Mesenchymal stem cell (in vitro differentiated cells and primary cell): Measurements from ENCODE around the gene CEP72.

Source experiments
- DNase-seq: peaks from one replicate; pipeline ENCODE4 v3.0.0-alpha.2; 2013
- H2AFZ ChIP-seq: one replicate; pipeline ENCODE4 v1.6.1; 2013; ENCODE audit warnings: low read depth, mild to moderate bottlenecking, control low read depth, inconsistent platforms, low read length, moderate library complexity
- H2AK5ac ChIP-seq: 2 replicates; pipeline ENCODE4 v1.6.1; 2013; ENCODE audit warnings: low read length, moderate library complexity, mild to moderate bottlenecking, inconsistent platforms; ENCODE audit not compliant: severe bottlenecking
- H2BK120ac ChIP-seq: one replicate; pipeline ENCODE4 v1.6.1; 2013; ENCODE audit warnings: low read depth, mild to moderate bottlenecking, inconsistent platforms, low read length, moderate library complexity
- H2BK12ac ChIP-seq, 2 experiments: one replicate each; pipeline ENCODE4 v1.6.1; 2013; ENCODE audit warnings: inconsistent platforms in 2 of 2, low read length in 2 of 2, mild to moderate bottlenecking in 2 of 2, moderate library complexity in 2 of 2, control low read depth in 1 of 2
- H2BK15ac ChIP-seq: one replicate; pipeline ENCODE4 v1.6.1; 2013; ENCODE audit warnings: mild to moderate bottlenecking, low read depth, inconsistent platforms; ENCODE audit not compliant: poor library complexity, severe bottlenecking
- H2BK5ac ChIP-seq: 2 replicates; pipeline ENCODE4 v1.6.1; 2013; ENCODE audit warnings: low read depth, mild to moderate bottlenecking, low read length, control low read depth, inconsistent platforms; ENCODE audit not compliant: poor library complexity, severe bottlenecking
- H3K14ac ChIP-seq, 2 experiments: one replicate each; pipeline ENCODE4 v1.6.1; 2013; ENCODE audit warnings: inconsistent platforms in 2 of 2, low read length in 2 of 2, control low read depth in 1 of 2, mild to moderate bottlenecking in 1 of 2, moderate library complexity in 1 of 2
- H3K18ac ChIP-seq, 2 experiments: one replicate each; pipeline ENCODE4 v1.6.1; 2013; ENCODE audit warnings: inconsistent platforms in 2 of 2, low read length in 2 of 2, control low read depth in 1 of 2, low read depth in 1 of 2, mild to moderate bottlenecking in 1 of 2
- H3K23ac ChIP-seq, 2 experiments: one replicate each; pipeline ENCODE4 v1.6.1; 2013; ENCODE audit warnings: inconsistent platforms in 2 of 2, low read length in 2 of 2, mild to moderate bottlenecking in 2 of 2, moderate library complexity in 2 of 2, control low read depth in 1 of 2
- H3K27ac ChIP-seq: 2 replicates; pipeline ENCODE4 v1.5.1; 2013; ENCODE audit warnings: mild to moderate bottlenecking, moderate library complexity, low read length, control low read depth, inconsistent platforms; ENCODE audit not compliant: poor library complexity, severe bottlenecking
- H3K27me3 ChIP-seq, 2 experiments: 2 replicates each; pipeline versions ENCODE4 v1.6.1 to v1.7.0; 2013; ENCODE audit warnings: low read length in 2 of 2, mild to moderate bottlenecking in 2 of 2, moderate library complexity in 2 of 2, control low read depth in 1 of 2, inconsistent platforms in 1 of 2; ENCODE audit not compliant: control insufficient read depth in 1 of 2, insufficient read depth in 1 of 2
- H3K36me3 ChIP-seq, 2 experiments: 2 replicates each; pipeline versions ENCODE4 v1.6.1 to v1.7.0; 2013; ENCODE audit warnings: low read length in 2 of 2, control low read depth in 1 of 2, inconsistent platforms in 1 of 2, low read depth in 1 of 2, mild to moderate bottlenecking in 1 of 2; ENCODE audit not compliant: insufficient read depth in 2 of 2, control insufficient read depth in 1 of 2
- H3K4ac ChIP-seq, 2 experiments: one replicate each; pipeline ENCODE4 v1.6.1; 2013; ENCODE audit warnings: inconsistent platforms in 2 of 2, low read length in 2 of 2, mild to moderate bottlenecking in 2 of 2, moderate library complexity in 2 of 2, control low read depth in 1 of 2, low read depth in 1 of 2
- H3K4me1 ChIP-seq: 2 replicates; pipeline ENCODE4 v1.6.1; 2013; ENCODE audit warnings: low read depth, low read length, control low read depth; ENCODE audit not compliant: control insufficient read depth, insufficient read depth
- H3K4me2 ChIP-seq: 2 replicates; pipeline ENCODE4 v1.6.1; 2013; ENCODE audit warnings: low read length, mild to moderate bottlenecking, inconsistent platforms; ENCODE audit not compliant: poor library complexity, severe bottlenecking
- H3K4me3 ChIP-seq, 2 experiments: 2 replicates each; pipeline versions ENCODE4 v1.5.1 to v1.7.0; 2013; ENCODE audit warnings: low read length in 2 of 2, mild to moderate bottlenecking in 2 of 2, control low read depth in 1 of 2, low read depth in 1 of 2; ENCODE audit not compliant: insufficient read depth in 1 of 2
- H3K79me1 ChIP-seq: replicated peaks from 2 replicates; pipeline ENCODE4 v1.6.1; 2013; ENCODE audit warnings: mild to moderate bottlenecking, control low read depth, low read length, inconsistent platforms; ENCODE audit not compliant: poor library complexity, severe bottlenecking
- H3K9ac ChIP-seq: 2 replicates; pipeline ENCODE4 v1.7.0; 2013; ENCODE audit warnings: mild to moderate bottlenecking, low read length, moderate library complexity
- H3K9me3 ChIP-seq: 2 replicates; pipeline ENCODE4 v1.7.0; 2013; ENCODE audit warnings: mild to moderate bottlenecking, low read length; ENCODE audit not compliant: control insufficient read depth
- H4K8ac ChIP-seq: one replicate; pipeline ENCODE4 v1.6.1; 2013; ENCODE audit warnings: inconsistent platforms, mild to moderate bottlenecking, low read length, moderate library complexity
- H4K91ac ChIP-seq: one replicate; pipeline ENCODE4 v1.6.1; 2013; ENCODE audit warnings: mild to moderate bottlenecking, low read length, inconsistent platforms
- WGBS: methylation state at CpG from one replicate; pipeline ENCODE4 v1.1.7; 2013; ENCODE audit warnings: mixed read lengths; 5-methylcytosine and 5-hydroxymethylcytosine counted together

CEP72 gene

DNA sequence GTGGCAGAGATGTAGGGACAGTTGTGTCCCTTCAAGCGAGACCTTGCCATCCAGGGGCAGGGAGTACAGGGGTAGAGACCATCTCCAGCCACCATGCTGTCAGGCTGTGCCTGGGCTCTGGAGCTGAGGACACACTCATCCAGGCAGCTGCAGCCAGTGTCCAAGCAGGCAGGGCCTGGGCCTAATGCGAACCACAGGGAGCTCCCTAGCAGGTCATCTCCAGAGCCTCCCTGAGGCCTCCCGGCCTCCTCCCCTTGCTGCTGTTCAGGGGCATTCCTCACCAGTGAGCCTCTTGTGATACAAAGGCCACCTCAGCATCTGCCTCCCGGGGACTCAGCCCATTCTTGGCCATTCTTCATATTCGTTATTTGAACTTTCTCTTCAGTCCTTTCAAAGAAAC, 46.0 kb downstream of the CEP72 start:
- Histone ChIP-seq H3K27ac (peak overlapping the region; percentile 75), H2BK12ac (no peak overlapping the region), H3K4me3 (no peak overlapping the region), H3K27me3 (no peaks in the 10 kb centered on the region), H3K9me3 (no peaks in the 10 kb centered on the region), H3K36me3 (peaks cover 8 to 48% of the 10 kb centered on the region in 2 experiments), H3K9ac (no peak overlapping the region), H2BK5ac (no peak overlapping the region), H3K4me2 (no peak overlapping the region), H4K91ac (peak overlapping the region; percentile 1), H3K4me1 (peaks cover 12% of the 10 kb centered on the region), H3K14ac (no peak overlapping the region), H2BK15ac (no peak overlapping the region), H2AK5ac (no peak overlapping the region), H4K8ac (no peak overlapping the region), H2BK120ac (no peak overlapping the region), H3K79me1 (peaks cover 17% of the 10 kb centered on the region), H3K23ac (no peak overlapping the region), H3K4ac (no peak overlapping the region), H2AFZ (no peak overlapping the region), H3K18ac (no peak overlapping the region)
- no peak for DNase-seq
- WGBS, result 95% methylated on average over 5 of the region's 5 CpGs

GRCh38 chr5:659496-660263, 47.5 kb downstream of the CEP72 start:
- H3K4me2 ChIP-seq, result no peak overlapping the region
- WGBS, result 97% methylated on average over 14 of the region's 16 CpGs

DNA sequence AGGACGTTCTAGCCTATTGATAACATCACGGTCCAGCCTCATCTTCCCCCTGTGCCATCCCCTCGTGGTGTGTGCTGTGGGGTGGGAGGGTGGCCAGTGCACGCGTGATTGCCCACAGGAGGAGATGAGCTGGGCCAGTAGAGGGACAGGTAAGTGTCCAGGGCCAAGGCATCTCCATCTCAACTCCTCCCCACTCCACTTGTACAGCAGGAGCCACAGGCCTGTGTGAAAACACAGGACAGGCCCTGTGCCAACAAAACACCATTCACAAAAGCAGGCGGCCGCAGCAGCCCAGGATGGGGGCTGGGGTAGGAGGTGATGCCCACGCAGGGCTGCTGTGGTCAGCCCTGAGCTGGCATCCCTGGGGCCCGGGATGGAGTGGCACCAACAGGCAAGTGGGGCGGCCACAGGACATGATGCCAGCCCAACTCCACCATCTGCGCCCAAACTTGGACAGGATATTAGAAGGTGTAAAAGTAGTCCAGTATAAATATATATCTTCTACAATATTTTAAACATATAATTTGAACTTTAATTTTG, 48.4 kb downstream of the CEP72 start:
- Histone ChIP-seq H3K23ac (no peak overlapping the region), H3K4me3 (no peak overlapping the region), H2AK5ac (no peak overlapping the region), H3K27ac (no peak overlapping the region), H2AFZ (no peak overlapping the region), H2BK5ac (no peak overlapping the region), H3K9ac (no peak overlapping the region), H3K36me3 (peaks cover 8 to 66% of the 10 kb centered on the region in 2 experiments), H3K9me3 (no peaks in the 10 kb centered on the region), H2BK120ac (no peak overlapping the region), H3K4me1 (peaks cover 11% of the 10 kb centered on the region), H3K18ac (no peak overlapping the region), H2BK12ac (no peak overlapping the region), H3K79me1 (peaks cover 14% of the 10 kb centered on the region), H2BK15ac (no peak overlapping the region), H3K4me2 (no peak overlapping the region), H3K14ac (no peak overlapping the region), H3K27me3 (no peaks in the 10 kb centered on the region), H4K91ac (no peak overlapping the region), H3K4ac (no peak overlapping the region), H4K8ac (no peak overlapping the region)
- no peak for DNase-seq
- WGBS, result 97% methylated on average over 6 of the region's 11 CpGs

More at GRCh38 chr5:659496-660263, 47.5 kb downstream of the CEP72 start:
- peaks cover 8 to 57% of the 10 kb centered on the region in 2 experiments for H3K36me3 ChIP-seq
- H3K9me3 ChIP-seq, result no peaks in the 10 kb centered on the region
- no peak for DNase-seq
- H2AK5ac ChIP-seq, result no peak overlapping the region
- H3K27me3 ChIP-seq, result no peaks in the 10 kb centered on the region
- H2BK5ac ChIP-seq, result no peak overlapping the region
- H4K8ac ChIP-seq, result peak overlapping the region; percentile 7
- peaks cover 10% of the 10 kb centered on the region for H3K4me1 ChIP-seq
- H2AFZ ChIP-seq, result no peak overlapping the region
- H2BK12ac ChIP-seq, result no peak overlapping the region
- H3K9ac ChIP-seq, result no peak overlapping the region
- no peak overlapping the region for H2BK15ac ChIP-seq
- H3K79me1 ChIP-seq, result peaks cover 17% of the 10 kb centered on the region
- H3K27ac ChIP-seq, result no peak overlapping the region
- no peak overlapping the region for H3K14ac ChIP-seq
- H3K18ac ChIP-seq, result no peak overlapping the region
- H3K4me3 ChIP-seq, result no peak overlapping the region
- H3K23ac ChIP-seq, result no peak overlapping the region
- H4K91ac ChIP-seq, result no peak overlapping the region
- no peak overlapping the region for H3K4ac ChIP-seq
- H2BK120ac ChIP-seq, result no peak overlapping the region

- Histone ChIP-seq H3K9me3 (no peaks in the 10 kb centered on the region), H2AK5ac (no peak overlapping the region), H3K9ac (no peak overlapping the region), H3K27me3 (no peaks in the 10 kb centered on the region), H3K18ac (no peak overlapping the region), H3K36me3 (peaks cover 12 to 78% of the 10 kb centered on the region in 2 experiments), H3K4ac (no peak overlapping the region), H3K4me2 (no peak overlapping the region), H2BK12ac (no peak overlapping the region), H3K4me1 (peaks cover 19% of the 10 kb centered on the region), H4K91ac (no peak overlapping the region), H2AFZ (no peak overlapping the region), H2BK15ac (no peak overlapping the region), H3K27ac (no peak overlapping the region), H2BK5ac (no peak overlapping the region), H3K79me1 (peaks cover 12% of the 10 kb centered on the region), H3K14ac (no peak overlapping the region), H4K8ac (no peak overlapping the region), H2BK120ac (no peak overlapping the region), H3K23ac (no peak overlapping the region), H3K4me3 (no peak overlapping the region)
- 94% methylated on average over 53 of the region's 53 CpGs for WGBS
- no peak for DNase-seq
Observed at GRCh38 chr5:661891-662750, 50.0 kb downstream of the CEP72 start.
